Erythroblast (primary cell): ENCODE measurements around the gene TSPAN15.

Source experiments
- GATA1 ChIP-seq: IDR thresholded peaks from 2 replicates; pipeline ENCODE4 v1.6.1; 2011; ENCODE audit warnings: low read depth, mild to moderate bottlenecking, control low read depth, low read length, moderate library complexity
- POLR2A ChIP-seq: IDR thresholded peaks from 2 replicates; pipeline ENCODE4 v1.6.1; 2011; ENCODE audit warnings: mild to moderate bottlenecking, low read length

GRCh38 chr10:69409176-69409495 lies 42.1 kb upstream of the TSPAN15 start:
- no peak for TF ChIP-seq POLR2A
- no peak for TF ChIP-seq GATA1
